PFSK-1 (cell line): ENCODE results near the gene ZMYND15.

ENCODE experiments used
- FOXP2 ChIP-seq: optimal IDR thresholded peaks from 2 replicates; pipeline ENCODE3; 2011; ENCODE audit warnings: borderline replicate concordance, control low read depth, inconsistent platforms; ENCODE audit not compliant: insufficient read depth; ENCODE audit errors: extremely low read length, extremely low read depth
- POLR2AphosphoS5 ChIP-seq: IDR thresholded peaks from 2 replicates; pipeline ENCODE4 v1.6.1; 2012; ENCODE audit warnings: low read depth, mild to moderate bottlenecking, control low read depth, low read length, moderate library complexity
- REST ChIP-seq, 2 experiments: IDR thresholded peaks; 2 replicates each; pipeline versions ENCODE4 v1.6.1 to v1.8.0; 2011 to 2012; ENCODE audit warnings: low read depth in 2 of 2, low read length in 2 of 2, control low read depth in 1 of 2, inconsistent platforms in 1 of 2, mild to moderate bottlenecking in 1 of 2, moderate library complexity in 1 of 2; ENCODE audit not compliant: insufficient read depth in 1 of 2
- SIN3A ChIP-seq: IDR thresholded peaks from 2 replicates; pipeline ENCODE4 v1.6.1; 2012; ENCODE audit warnings: mild to moderate bottlenecking, low read length, moderate library complexity, borderline replicate concordance; ENCODE audit not compliant: insufficient read depth
- TAF1 ChIP-seq: IDR thresholded peaks from 2 replicates; pipeline ENCODE4 v1.6.1; 2012; ENCODE audit warnings: low read length, control low read depth, borderline replicate concordance; ENCODE audit not compliant: insufficient read depth

DNA sequence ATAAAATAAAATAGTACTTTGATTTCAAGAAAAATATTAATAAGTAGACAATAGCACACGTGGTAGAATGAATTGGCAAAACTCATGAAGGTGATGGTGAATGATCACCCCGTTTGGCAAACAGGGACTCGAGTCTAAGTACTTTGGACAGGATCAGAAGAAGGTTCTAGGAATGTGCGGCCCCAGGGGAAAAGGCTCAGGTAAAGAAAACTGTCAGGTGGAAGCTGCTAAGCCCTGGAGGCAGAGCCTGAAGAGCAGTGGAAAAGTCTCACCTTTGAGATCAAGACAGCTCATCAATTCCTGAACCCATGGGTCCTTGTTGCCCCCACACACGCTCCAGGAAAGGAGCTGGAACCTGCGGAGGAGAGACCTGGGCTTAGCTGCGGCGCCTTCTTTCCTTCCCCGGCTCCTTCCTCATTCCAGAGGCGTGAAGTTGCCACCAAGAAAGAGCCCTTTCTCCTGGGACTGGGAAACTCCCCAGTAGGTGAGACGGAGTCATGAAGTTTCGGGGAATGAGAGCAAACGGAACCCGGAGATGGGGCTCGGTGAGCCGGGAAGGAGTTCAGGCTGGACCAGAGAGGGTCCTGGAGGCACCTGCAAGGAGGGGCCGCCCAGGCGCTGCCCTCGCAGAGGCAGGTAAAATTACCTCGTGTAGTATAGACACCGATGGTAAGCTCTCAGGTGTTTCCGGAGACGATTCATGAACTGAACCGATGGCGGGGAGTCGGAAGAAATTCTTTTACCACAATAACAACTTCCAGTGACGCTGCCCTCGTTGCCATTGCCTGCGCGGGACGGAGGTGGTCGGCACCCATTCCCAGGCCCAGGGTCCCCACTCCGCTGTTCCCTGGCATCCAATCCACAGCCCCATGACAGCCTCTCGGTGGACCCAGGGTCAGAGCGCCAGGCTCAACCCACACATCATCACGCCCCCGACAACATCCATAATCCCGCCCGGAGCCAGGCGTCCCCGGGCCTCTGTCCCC lies 1.2 kb upstream of the ZMYND15 start:
- no peak for TF ChIP-seq REST (IDR thresholded peaks at IDR 0.05; ENCODE audit: insufficient read depth in 1 of 2, low read depth in 2 of 2, low read length in 2 of 2)
- no peak for TF ChIP-seq POLR2AphosphoS5
- TF ChIP-seq SIN3A = no peak
- TF ChIP-seq TAF1 = no peak
- TF ChIP-seq FOXP2 = no peak
